ENCODE data around the gene DKC1.
"Not testable (repeated sequence)": the region's sequence is repeated elsewhere in the genome, so short reads cannot be mapped to it uniquely, and the experiment has no call there.

DKC1 gene

GRCh38 chrX:154822029-154822428 lies 59.4 kb downstream of the DKC1 start:
- no peak for DNase-seq

- no peak for DNase-seq
Measured at GRCh38 chrX:154824638-154825037, 62.0 kb downstream of the DKC1 start.

GRCh38 chrX:154825586-154825985 lies 62.9 kb downstream of the DKC1 start:
- not testable (repeated sequence) for DNase-seq

Measured in NCI-H1930 (cell line).